DMS53 (cell line): Measurements from ENCODE around the gene MMP24OS.
A peak's percentile ranks its signal among the peaks of the same experiment; 100 is the strongest.

Experiments
- DNase-seq: peaks from one replicate; lab custom pipeline; 2025; lab: John Stamatoyannopoulos, UW

The MMP24OS gene

DNA sequence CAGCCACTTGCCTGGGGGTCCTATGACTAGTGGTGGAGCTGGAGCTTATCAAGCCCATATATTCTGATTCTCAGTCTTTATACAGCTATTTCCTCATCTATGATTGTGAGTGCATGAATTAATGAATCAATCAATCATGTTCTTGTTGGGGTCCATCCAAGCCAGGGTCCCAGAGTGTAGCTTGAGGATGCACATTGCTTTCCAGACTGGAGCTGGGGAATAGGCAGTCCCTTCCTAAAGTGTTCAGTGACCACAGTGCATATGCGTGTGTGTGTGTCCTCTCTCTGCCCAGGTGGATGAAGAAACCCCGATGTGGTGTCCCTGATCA is 26.3 kb downstream of the MMP24OS start:
- DNase-seq = no peak

DNA sequence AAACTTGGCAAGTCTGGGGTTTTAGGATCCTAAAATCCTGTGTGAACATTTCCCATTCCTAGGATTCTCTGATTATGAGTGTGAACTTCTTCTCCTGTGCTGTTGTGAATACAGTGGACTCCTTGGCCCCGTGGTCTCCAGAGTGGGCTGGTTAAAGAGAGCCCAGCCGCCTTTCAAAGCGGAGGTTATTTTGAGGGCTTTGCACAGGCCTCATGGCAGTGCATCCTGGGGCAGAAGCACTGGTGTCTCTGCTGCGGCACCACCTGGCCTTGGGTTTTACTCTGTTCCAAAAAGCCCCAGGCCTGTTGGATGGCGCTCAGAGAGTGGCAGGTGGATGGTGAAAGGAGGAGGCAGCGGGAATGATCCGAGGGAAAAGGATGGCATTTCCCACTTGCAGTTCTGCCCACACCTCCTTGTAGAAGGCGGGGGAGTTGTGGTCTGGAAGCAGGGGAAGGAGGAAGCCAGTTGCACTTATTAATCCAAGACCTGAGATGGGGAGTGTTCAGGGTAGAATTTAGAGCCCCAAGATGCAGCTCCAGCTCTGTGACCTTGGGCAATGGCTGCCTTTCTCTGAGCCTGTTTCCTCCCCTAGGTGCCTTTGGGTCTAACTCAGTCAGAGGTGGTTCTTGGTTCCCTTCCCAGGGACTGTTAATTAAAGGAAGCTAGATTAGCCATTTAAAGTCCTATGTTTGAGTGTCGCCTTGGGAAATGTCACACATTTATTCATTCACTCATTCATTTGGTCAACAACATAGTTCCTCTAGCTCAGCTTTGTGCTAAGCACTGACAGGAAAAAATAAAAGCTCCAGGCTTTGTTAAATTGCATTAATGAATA is 29.1 kb downstream of the MMP24OS start:
- no peak for DNase-seq

DNA sequence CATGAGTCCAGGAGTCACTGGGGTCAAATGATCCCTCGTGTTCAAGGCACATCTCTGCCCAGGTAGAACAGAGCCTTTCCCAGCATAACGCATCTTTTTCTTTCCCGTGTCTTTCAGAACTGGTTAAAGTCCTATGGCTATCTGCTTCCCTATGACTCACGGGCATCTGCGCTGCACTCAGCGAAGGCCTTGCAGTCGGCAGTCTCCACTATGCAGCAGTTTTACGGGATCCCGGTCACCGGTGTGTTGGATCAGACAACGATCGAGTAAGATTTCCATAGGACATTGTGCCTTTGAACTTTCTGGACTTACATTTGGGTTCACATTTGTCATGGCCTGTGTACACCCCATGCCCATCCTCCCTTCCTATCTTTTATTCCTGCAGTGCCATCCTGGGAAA is 31.2 kb downstream of the MMP24OS start:
- no peak for DNase-seq

DNA sequence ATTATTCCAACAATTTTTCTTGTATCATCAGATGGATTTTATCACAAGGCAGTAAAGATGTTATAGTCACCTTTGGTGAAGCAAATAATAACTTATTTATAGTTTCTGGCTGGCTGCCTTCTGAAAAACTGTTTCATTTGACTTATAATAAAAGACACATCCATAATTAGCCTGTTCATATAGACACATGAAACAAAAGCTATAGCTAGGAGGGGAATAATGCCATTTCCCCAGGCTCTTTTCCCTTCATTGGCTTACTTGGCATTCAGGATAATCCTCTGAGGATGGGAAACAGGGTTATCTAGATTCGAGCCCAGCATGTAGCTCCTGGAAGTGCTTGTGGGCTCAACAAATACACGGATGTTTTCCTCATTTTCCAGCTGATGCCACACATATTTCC is 33.9 kb downstream of the MMP24OS start:
- no peak for DNase-seq

DNA sequence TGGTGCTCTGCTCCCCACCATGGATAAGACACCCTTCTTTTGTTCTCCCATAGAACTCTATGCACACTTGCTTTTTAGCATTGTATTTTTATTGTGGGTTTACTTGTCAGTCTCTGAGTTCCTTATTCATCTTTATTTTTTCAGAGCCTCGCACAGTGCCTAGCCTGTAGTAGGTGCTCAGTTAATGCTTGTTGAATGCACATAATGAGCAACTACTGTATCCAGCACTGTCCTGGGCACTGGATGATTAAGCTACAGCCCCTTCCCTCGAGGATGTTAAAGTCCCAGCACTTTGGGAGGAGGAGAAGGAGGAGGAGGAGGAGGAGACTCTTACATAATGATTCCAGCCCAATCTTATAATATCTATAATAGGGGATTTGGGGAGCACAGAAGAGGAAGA is 34.6 kb downstream of the MMP24OS start:
- DNase-seq = no peak

DNA sequence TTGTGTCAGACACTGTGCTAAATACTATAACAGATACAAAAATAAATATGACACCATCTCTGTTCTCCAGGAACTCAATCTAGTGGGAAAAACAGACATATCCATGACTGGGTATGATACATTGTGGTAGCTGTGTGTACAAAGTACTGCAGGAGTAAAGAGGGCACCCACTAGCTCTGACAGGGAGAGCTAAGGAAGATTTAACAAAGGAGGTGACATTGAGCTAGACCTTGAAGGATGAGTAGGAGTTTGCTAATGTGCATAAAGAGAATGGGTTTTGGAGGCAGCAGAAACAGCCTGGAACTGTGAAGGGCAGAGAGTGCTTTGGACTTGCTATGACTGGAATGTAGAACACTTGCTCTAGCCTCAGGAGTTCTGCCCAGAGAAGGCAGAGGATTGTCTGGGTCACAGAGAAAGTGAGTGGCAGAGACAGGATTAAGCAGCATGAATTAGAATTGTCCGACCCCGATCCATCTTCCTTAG is 37.1 kb downstream of the MMP24OS start:
- DNase-seq = no peak

DNA sequence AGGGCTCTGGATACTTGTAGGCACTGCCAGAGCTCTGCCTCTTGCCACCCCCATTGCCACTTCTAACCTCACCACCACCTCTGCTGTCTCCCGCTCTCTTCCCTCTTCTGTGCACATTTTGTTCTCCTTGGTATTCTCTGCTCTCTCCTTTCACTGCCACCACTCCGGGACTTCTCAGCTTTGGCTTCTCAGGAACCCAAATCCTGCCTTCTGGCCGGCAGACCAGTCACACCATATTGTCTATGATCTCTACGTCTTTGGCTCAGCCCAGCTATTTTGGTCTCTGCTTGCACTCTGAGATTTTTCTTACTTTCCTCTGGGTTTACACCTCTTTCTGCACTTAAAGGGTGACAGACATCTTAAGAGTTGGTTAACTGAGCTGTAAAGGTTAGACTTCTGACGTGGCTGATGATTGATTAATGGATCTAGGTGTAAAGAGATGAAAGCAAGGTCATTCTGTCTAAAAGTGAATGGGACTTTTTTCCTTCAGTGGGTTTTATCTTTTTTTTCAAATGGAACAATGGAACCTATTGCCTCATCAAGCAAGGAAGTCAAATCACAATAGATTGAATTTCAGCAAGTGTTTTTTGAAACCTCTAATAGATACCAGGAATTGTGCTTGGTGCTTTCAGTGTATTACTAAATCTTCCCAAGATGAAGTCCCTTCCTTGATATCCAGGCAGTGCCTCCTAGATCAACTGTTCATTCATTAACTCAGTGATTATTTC is 37.7 kb downstream of the MMP24OS start:
- DNase-seq = no peak

DNA sequence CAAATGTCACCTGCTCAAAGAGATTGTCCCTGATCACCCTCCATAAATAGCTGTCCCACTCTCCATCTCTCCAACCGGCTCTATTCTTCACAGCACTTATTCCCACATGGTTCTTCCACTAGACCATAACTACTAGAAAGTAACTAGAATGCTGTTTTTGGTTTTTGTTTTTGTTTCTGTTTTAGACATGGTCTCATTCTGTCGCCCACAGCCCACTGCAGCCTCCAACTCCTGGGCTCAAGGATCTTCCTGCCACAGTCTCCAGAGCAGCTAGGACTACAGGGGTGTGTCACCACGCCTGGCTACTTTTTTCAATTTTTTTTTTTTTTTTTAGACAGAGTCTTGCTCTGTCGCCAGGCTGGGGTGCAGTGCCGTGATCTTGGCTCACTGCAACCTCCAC is 39.2 kb downstream of the MMP24OS start:
- DNase-seq = no peak

DNA sequence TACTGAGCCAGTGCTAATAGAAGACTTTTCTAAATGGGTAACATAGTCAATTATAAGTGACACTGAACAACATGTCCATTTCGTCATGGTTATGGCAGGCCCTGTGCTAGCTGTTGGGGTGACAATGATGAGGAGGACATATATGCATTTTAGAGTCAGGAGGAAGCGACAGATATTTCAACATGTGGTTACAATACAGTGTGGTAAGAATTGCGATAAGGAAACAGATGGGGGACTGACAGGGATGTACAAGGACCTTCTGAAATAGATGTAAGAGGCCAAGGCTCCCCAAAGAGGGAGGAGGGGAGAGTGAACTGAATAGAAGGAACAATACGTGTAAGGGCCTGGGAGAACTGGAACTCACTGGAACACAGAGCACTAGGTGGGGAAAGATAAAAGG is 39.8 kb downstream of the MMP24OS start:
- DNase-seq = no peak

DNA sequence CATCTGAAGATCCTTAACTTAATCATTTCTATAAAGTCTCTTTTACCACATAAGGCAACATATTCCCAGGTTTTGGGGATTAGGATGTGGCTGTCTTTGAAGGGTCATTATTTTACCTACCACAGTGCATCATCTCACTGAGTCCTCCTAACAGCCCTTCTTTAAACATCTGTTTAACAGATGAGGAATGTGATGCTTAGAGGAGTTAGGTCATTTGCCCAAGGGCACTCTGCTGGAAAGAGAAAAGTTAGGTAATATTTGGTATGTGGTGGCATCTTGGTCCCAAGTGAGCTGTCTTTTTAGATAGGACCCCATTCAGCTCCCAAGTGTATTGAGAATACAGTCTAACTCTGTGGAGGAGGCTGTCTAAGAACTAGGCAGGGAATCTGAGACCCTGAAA is 40.4 kb downstream of the MMP24OS start:
- DNase-seq = no peak

DNA sequence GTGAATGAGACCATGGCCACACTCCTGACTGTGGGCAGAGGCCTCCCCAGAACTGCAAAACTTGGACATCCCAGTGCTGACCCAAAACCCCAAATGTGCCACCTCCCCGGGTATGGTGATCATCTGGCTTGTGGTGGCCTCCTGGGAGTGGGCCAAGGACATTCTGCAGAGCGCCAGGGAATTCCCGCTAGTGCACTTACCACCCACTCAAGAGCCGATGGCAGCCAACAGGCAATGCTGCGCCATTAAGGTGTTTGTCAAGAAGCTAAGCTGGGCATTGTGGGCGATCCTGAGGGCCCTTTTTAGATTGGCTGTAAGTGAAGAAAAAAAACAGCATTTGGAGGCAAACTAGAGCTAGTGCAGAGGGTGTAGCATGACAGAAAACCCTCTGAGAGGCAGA is 42.0 kb downstream of the MMP24OS start:
- DNase-seq = no peak

DNA sequence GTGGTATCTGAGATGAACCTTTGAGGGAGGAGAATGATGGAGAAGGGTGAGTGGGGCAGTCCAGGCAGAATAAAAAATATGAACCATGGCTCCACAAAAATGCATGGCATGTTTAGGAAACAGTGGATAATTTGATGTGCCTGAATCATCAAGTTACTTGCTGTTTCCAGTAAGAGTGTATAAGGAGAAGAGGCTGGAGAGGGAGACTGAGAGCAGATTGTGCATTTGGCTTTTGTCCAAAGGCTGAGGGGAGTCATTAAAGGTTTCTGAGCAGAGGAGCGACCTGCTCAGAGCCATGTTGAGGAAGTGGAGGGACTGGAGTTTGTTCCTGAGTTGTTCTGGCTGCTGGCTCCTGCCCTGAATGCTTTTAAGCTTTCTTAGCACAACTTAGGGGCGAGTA is 45.3 kb downstream of the MMP24OS start:
- DNase-seq = no peak

DNA sequence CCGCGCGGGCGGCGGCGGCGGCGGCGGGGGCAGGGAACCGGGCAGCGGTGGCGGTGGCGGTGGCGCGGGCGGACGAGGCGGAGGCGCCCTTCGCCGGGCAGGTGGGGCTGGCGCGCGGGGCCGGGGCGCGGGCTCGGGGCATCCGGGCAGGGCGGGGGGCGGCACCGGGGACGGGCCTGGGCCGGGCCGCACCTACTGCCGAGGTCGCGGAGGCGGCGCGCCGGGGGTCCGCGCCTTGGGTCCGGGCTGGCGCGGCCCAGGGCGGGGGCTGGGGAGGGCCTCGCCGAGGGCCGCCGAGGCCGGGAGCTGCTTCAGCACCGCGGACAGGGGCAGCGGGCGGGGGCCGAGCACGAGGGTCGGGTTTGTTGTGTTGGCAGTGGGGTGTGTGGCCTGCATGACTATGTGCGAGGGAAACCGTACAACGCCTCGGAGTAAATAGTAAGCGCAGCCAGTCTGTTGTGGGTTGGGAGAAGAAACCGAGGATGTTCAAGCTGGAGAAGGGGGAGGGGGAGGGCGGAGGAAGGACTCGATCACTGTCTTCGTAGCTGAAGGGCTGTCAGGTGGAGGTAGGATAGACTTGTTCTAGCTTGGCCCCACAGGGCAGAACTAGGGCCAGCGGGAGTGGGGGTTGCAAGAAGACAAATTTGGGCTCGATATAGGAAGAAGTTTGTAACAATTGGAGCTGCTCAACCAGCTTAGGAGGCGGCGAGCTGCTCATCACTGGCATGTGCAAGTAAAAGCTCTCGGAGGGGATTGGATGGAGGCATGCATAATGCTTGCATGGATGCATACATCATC is 50.8 kb downstream of the MMP24OS start:
- peak; percentile 67 for DNase-seq
